GM23338 (cell line): ENCODE data around the gene GBX1. TPM values are rescaled to one million over a fixed set of nuclear protein-coding genes. Genes with fewer than 3 reads are reported as not detected.

Experiments
- ATAC-seq: fragments of 200-7000 bp; cut with Tn5 transposase; 3 replicates; pipeline ENCODE4 v1.9.1; 2020
- DNase-seq: peaks from one replicate; pipeline ENCODE4 v3.0.0-alpha.2; 2015; ENCODE audit warnings: low spot score
- H2AFZ ChIP-seq: fragments of 200-600 bp; sonication (generic); 2 replicates; pipeline ENCODE4 v1.8.0; 2016; ENCODE audit warnings: antibody characterized with exemption, mild to moderate bottlenecking, moderate library complexity
- H3F3A ChIP-seq: fragments of 200-600 bp; sonication (generic); replicated peaks from 2 replicates; pipeline ENCODE4 v1.8.0; 2017; ENCODE audit warnings: antibody characterized with exemption, mixed run types, low read depth
- H3K27ac ChIP-seq: fragments of 200-600 bp; sonication (generic); 2 replicates; pipeline ENCODE4 v1.6.1; 2016; ENCODE audit warnings: low read depth
- H3K27me3 ChIP-seq: fragments of 200-600 bp; sonication (generic); 2 replicates; pipeline ENCODE4 v1.8.0; 2016; ENCODE audit warnings: mild to moderate bottlenecking, mixed run types, moderate library complexity; ENCODE audit not compliant: insufficient read depth
- H3K36me3 ChIP-seq: fragments of 200-600 bp; sonication (generic); 2 replicates; pipeline ENCODE4 v1.8.0; 2016; ENCODE audit warnings: mild to moderate bottlenecking; ENCODE audit not compliant: insufficient read depth
- H3K4me1 ChIP-seq: fragments of 200-600 bp; sonication (generic); 2 replicates; pipeline ENCODE4 v1.8.0; 2016; ENCODE audit warnings: mild to moderate bottlenecking, moderate library complexity; ENCODE audit not compliant: insufficient read depth
- H3K4me2 ChIP-seq: fragments of 200-600 bp; sonication (generic); 2 replicates; pipeline ENCODE4 v1.7.1; 2017; ENCODE audit warnings: mixed run types
- H3K4me3 ChIP-seq: fragments of 200-600 bp; sonication (generic); 2 replicates; pipeline ENCODE4 v1.6.1; 2016; ENCODE audit warnings: mixed run types
- H3K79me2 ChIP-seq: fragments of 200-600 bp; sonication (generic); replicated peaks from 2 replicates; pipeline ENCODE4 v1.8.0; 2017; ENCODE audit warnings: mild to moderate bottlenecking; ENCODE audit not compliant: insufficient read depth
- H3K9me2 ChIP-seq: fragments of 200-600 bp; sonication (generic); 2 replicates; pipeline ENCODE4 v1.8.0; 2017; ENCODE audit not compliant: insufficient read depth
- H4K20me1 ChIP-seq: fragments of 200-600 bp; sonication (generic); replicated peaks from 2 replicates; pipeline ENCODE4 v1.8.0; 2017; ENCODE audit warnings: mild to moderate bottlenecking; ENCODE audit not compliant: insufficient read depth
- H3K27ac Mint-ChIP-seq: 2 replicates; pipeline ENCODE4 v1.8.0; 2020; ENCODE audit warnings: inconsistent platforms, mild to moderate bottlenecking, moderate library complexity, mixed read lengths
- H3K27me3 Mint-ChIP-seq: 3 replicates; pipeline ENCODE4 v1.8.0; 2022; ENCODE audit warnings: low read depth, mild to moderate bottlenecking, moderate library complexity, mixed read lengths, inconsistent platforms; ENCODE audit not compliant: insufficient read depth, poor library complexity
- H3K36me3 Mint-ChIP-seq: 3 replicates; pipeline ENCODE4 v1.8.0; 2021; ENCODE audit warnings: low read depth, mild to moderate bottlenecking, inconsistent platforms, moderate library complexity, mixed read lengths
- H3K4me1 Mint-ChIP-seq: 3 replicates; pipeline ENCODE4 v1.8.0; 2020; ENCODE audit warnings: mild to moderate bottlenecking, inconsistent platforms, mixed read lengths
- H3K4me3 Mint-ChIP-seq: 3 replicates; pipeline ENCODE4 v1.8.0; 2021; ENCODE audit warnings: moderate library complexity, mild to moderate bottlenecking, inconsistent platforms, mixed read lengths
- H3K9me3 Mint-ChIP-seq: 3 replicates; pipeline ENCODE4 v1.8.0; 2020; ENCODE audit warnings: moderate library complexity, mild to moderate bottlenecking, inconsistent platforms, mixed read lengths
- CREB1 ChIP-seq: fragments of 250-450 bp; sonication (Bioruptor Pico); IDR thresholded peaks from 2 replicates; pipeline ENCODE4 v1.5.0; 2020; ENCODE audit warnings: low read depth, mild to moderate bottlenecking, moderate library complexity
- CTCF ChIP-seq, 2 experiments: fragments of 200-600 bp in 1 of 2; sonication (generic) in 1 of 2; conservative IDR thresholded peaks; 2 replicates each; pipeline versions ENCODE4 v1.5.1 to v1.6.1; 2016 to 2017; ENCODE audit warnings: antibody characterized with exemption in 2 of 2, low read depth in 2 of 2, mild to moderate bottlenecking in 2 of 2, moderate library complexity in 1 of 2
- ETS1 ChIP-seq: IDR thresholded peaks from 2 replicates; pipeline ENCODE4 v1.6.1; 2016; ENCODE audit warnings: antibody characterized with exemption
- EZH2 ChIP-seq: fragments of 200-600 bp; sonication (generic); IDR thresholded peaks from one replicate; pipeline ENCODE4 v1.8.0; 2017; ENCODE audit warnings: antibody characterized with exemption, mild to moderate bottlenecking, low read depth; ENCODE audit not compliant: unreplicated experiment
- EZH2phosphoT487 ChIP-seq: fragments of 200-600 bp; sonication (generic); IDR thresholded peaks from one replicate; pipeline ENCODE4 v1.8.1; 2018; ENCODE audit warnings: antibody characterized with exemption; ENCODE audit not compliant: unreplicated experiment
- JUNB ChIP-seq: IDR thresholded peaks from one replicate; pipeline ENCODE4 v1.6.1; 2016; ENCODE audit warnings: antibody characterized with exemption; ENCODE audit not compliant: unreplicated experiment
- NANOG ChIP-seq: IDR thresholded peaks from 2 replicates; pipeline ENCODE4 v1.6.1; 2016; ENCODE audit warnings: antibody characterized with exemption, borderline replicate concordance
- POLR2AphosphoS5 ChIP-seq: IDR thresholded peaks from 2 replicates; pipeline ENCODE4 v1.6.1; 2016; ENCODE audit warnings: antibody characterized with exemption, low read depth
- REST ChIP-seq: IDR thresholded peaks from one replicate; pipeline ENCODE4 v1.6.1; 2018; ENCODE audit warnings: antibody characterized with exemption; ENCODE audit not compliant: unreplicated experiment
- STAT1 ChIP-seq: IDR thresholded peaks from one replicate; pipeline ENCODE4 v1.6.1; 2016; ENCODE audit warnings: antibody characterized with exemption; ENCODE audit not compliant: unreplicated experiment
- ZNF114 ChIP-seq: fragments of 250-450 bp; sonication (Bioruptor Pico); IDR thresholded peaks from 2 replicates; pipeline ENCODE4 v1.5.0; 2020; ENCODE audit warnings: mild to moderate bottlenecking, moderate library complexity
- ZNF331 ChIP-seq: fragments of 250-450 bp; sonication (Bioruptor Pico); IDR thresholded peaks from 2 replicates; pipeline ENCODE4 v1.5.0; 2020; ENCODE audit warnings: low read depth, mild to moderate bottlenecking, moderate library complexity
- ZNF462 ChIP-seq: fragments of 250-450 bp; sonication (Bioruptor Pico); IDR thresholded peaks from 2 replicates; pipeline ENCODE4 v1.5.0; 2020; ENCODE audit warnings: mild to moderate bottlenecking, moderate library complexity
- polyA plus RNA-seq: library from polyadenylated mRNA; unstranded; fragments of >200 nt; fragmentation: Nextera tagmentation; extraction: Ambion mirVana; gene quantifications from 2 replicates; pipeline ENCODE4 v1.2.1, GENCODE V29; 2016
- total RNA-seq: library from RNA; depleted of rRNA; stranded (reverse); fragments of >200 nt; shearing (Covaris generic); gene quantifications from 2 replicates; pipeline ENCODE4 v1.2.3, GENCODE V29; 2014

The GBX1 gene
- total and polyA plus RNA-seq, 2 experiments from 2014 or later = 0.24 TPM; not detected in 1

GRCh38 chr7:151208253-151208862 lies 40.9 kb upstream of the GBX1 start:
- Mint-ChIP-seq H3K9me3 (no peaks in the 10 kb centered on the region), H3K4me1 (peaks cover 15% of the 10 kb centered on the region), H3K36me3 (peaks cover 14% of the 10 kb centered on the region), H3K27ac (no peak overlapping the region), H3K4me3 (no peak overlapping the region), H3K27me3 (peaks cover 16% of the 10 kb centered on the region)
- H2AFZ ChIP-seq = no peak overlapping the region
- ATAC-seq (no peak), DNase-seq (no peak)
- no peaks in the 10 kb centered on the region for H3K9me2 ChIP-seq
- no peaks in the 10 kb centered on the region for H3F3A ChIP-seq
- H4K20me1 ChIP-seq = no peaks in the 10 kb centered on the region; the same call in 1 of the 2 replicates
- H3K27me3 ChIP-seq = no peaks in the 10 kb centered on the region
- H3K4me3 ChIP-seq = no peak overlapping the region
- H3K79me2 ChIP-seq = no peaks in the 10 kb centered on the region
- 0 out of 2 replicates have a peak, but pooled peaks cover 4% of the 10 kb centered on the region for H3K36me3 ChIP-seq
- peaks cover 7% of the 10 kb centered on the region for H3K4me1 ChIP-seq
- no peak overlapping the region for H3K27ac ChIP-seq
- no peak for TF ChIP-seq NANOG
- TF ChIP-seq ZNF114 (CRISPR knock-in tag) = no peak
- no peak for TF ChIP-seq EZH2
- TF ChIP-seq ZNF462 = no peak
- no peak for TF ChIP-seq ETS1
- no peak for TF ChIP-seq EZH2phosphoT487
- TF ChIP-seq CTCF (conservative IDR thresholded peaks at IDR 0.05; ENCODE audit: low read depth in 2 of 2) = no peak
- TF ChIP-seq JUNB = no peak
- no peak for TF ChIP-seq ZNF331 (CRISPR knock-in tag)
- no peak for TF ChIP-seq STAT1
- TF ChIP-seq POLR2AphosphoS5 = no peak
- no peak for TF ChIP-seq REST
- no peak for TF ChIP-seq CREB1 (CRISPR knock-in tag)
- no peak overlapping the region for H3K4me2 ChIP-seq
